Measurements from ENCODE around the gene DCUN1D2.

The DCUN1D2 gene

DNA sequence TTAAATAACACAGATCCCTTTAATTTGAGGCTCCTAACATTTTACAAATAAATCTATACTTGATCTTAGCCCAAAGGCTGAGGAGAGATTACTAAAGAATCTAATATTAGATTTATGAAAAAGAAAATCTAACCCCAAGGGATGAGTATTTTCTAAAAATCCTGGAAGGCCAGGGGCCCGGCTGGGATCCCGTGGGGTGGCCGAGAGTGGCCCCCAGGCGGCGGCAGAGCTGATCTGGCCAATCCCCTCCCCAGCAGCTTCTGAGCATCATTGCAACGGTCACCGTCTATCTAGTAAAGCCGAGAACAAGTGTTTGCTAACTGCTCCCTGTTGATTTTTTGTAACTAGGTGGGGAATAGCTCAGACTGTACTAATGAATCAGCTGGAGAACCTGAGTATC, 74.7 kb downstream of the DCUN1D2 start:
- no peaks in the 10 kb centered on the region for H3K36me3 ChIP-seq (ENCODE audit: insufficient read depth, low read depth, low read length)
- H3K9ac ChIP-seq (ENCODE audit: low read depth, low read length), result no peak overlapping the region
- no peak overlapping the region for H3K4me3 ChIP-seq (ENCODE audit: low read length)
- H3K9me3 ChIP-seq (ENCODE audit: insufficient read depth, low read depth, low read length), result no peaks in the 10 kb centered on the region
- no peaks in the 10 kb centered on the region for H3K4me1 ChIP-seq (ENCODE audit: insufficient read depth, low read length)
- no peak overlapping the region for H3K27ac ChIP-seq (ENCODE audit: low read length)
- H3K27me3 ChIP-seq (ENCODE audit: insufficient read depth, low read length), result no peaks in the 10 kb centered on the region; the same call in 1 of the 2 replicates

DNA sequence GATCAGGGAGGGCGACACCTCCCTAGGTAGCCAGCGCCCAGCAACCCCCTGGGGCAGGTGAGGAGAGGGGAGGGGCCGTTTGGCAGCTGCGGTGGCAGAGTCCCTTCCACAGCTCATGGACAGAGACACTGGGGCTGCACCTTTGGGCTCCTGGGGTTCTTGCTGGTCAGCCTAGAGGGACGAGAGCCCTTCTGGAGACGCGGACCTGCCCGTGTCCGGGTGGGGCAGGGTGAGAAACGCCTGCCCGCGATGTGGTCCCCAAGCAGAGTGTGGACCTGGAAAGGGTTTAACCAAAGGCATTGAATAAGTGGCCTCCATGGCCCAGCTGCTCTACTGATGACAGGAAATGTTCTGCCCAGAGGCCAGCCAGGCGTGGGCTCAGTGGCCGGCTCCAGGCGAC, 75.5 kb downstream of the DCUN1D2 start:
- no peaks in the 10 kb centered on the region for H3K9me3 ChIP-seq (ENCODE audit: insufficient read depth, low read depth, low read length)

DNA sequence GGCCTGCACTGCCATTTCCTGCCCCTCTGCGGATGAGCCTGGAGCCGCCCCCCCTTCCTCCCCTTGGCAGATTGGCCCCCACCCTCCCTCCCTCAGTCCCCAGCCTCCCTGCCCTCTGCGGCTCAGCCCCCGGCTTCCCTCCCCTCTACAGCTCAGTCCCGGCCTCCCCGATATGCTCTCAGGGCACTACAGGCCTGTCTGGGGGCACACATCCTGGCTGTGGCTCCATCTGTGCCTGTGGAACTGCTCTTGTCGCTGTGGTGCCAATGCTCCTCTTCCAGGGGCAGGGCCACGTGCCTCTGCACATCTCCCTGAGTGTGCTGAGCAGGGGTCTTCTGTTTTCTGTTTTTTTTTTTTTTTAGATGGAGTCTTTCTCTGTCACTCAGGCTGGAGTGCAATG, 76.2 kb downstream of the DCUN1D2 start:
- no peak overlapping the region for H3K4me3 ChIP-seq (ENCODE audit: low read length)
- H3K27ac ChIP-seq (ENCODE audit: low read length), result no peak overlapping the region
- no peaks in the 10 kb centered on the region; the same call in 1 of the 2 replicates for H3K27me3 ChIP-seq (ENCODE audit: insufficient read depth, low read length)
- H3K36me3 ChIP-seq (ENCODE audit: insufficient read depth, low read depth, low read length), result no peaks in the 10 kb centered on the region
- H3K4me1 ChIP-seq (ENCODE audit: insufficient read depth, low read length), result no peaks in the 10 kb centered on the region
- H3K9ac ChIP-seq (ENCODE audit: low read depth, low read length), result no peak overlapping the region
- H3K9me3 ChIP-seq (ENCODE audit: insufficient read depth, low read depth, low read length), result no peaks in the 10 kb centered on the region

More for the DNA sequence above, 75.5 kb downstream of the DCUN1D2 start:
- Histone ChIP-seq H3K9ac (ENCODE audit: low read depth, low read length) (no peak overlapping the region), H3K4me1 (ENCODE audit: insufficient read depth, low read length) (no peaks in the 10 kb centered on the region), H3K36me3 (ENCODE audit: insufficient read depth, low read depth, low read length) (no peaks in the 10 kb centered on the region), H3K27ac (ENCODE audit: low read length) (no peak overlapping the region), H3K4me3 (ENCODE audit: low read length) (no peak overlapping the region), H3K27me3 (ENCODE audit: insufficient read depth, low read length) (no peaks in the 10 kb centered on the region; the same call in 1 of the 2 replicates)

DNA sequence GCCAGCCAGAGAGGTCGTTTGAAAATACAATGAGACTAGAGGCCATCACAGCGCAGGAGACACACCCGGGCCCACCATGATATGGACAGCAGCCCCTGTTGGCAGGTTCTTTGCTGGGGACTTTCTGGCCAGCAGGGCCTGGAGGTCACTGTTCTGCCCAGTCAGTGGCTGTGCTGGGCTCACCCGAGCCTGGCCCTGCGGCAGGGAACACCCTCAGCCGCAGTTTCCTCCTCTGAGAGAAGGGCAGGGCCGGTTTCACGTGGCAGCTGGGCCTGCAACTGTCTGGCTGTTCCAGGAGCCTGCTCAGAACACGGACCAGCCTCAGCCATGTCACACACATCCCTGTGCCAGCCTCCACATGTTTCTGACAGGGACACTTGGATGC, 76.6 kb downstream of the DCUN1D2 start:
- H3K4me1 ChIP-seq (ENCODE audit: insufficient read depth, low read length), result no peaks in the 10 kb centered on the region

DNA sequence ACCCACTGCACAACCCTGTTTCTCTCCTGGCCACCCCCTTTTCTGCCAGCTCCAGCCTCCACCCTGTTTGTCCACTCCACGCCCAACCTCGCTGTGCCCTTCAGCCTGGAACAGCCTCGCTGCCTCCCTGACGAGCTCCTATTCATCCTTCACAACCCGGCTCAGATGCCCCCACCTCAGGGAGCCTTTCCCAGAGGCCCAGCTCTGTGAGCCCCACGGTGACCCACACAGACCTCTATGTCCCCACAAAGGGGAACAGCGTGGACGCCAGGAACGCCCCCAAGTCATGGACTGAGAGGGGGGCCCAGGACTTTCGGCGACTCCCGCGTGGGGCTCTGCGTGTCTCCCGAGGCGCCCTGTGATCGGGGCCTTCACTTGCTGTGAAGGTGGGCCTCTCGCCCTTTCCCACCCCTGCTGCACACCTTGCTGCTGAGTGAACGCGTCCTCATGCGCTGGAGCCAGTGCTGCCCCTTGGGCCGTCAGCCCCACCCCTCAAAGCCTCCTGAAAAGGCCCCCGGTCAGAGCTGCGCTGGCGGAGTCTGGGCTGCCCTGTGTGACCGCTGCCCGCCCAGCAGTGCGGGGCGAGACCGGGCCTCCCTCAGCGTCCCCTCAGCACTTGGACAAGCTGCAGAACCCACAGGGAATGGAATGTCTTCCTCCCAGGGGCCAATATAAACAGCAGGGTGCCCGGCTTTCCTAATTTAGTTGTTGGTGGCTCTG, 77.2 kb downstream of the DCUN1D2 start:
- Histone ChIP-seq H3K4me1 (ENCODE audit: insufficient read depth, low read length) (no peaks in the 10 kb centered on the region), H3K4me3 (ENCODE audit: low read length) (no peak overlapping the region), H3K9me3 (ENCODE audit: insufficient read depth, low read depth, low read length) (no peaks in the 10 kb centered on the region), H3K27me3 (ENCODE audit: insufficient read depth, low read length) (no peaks in the 10 kb centered on the region), H3K36me3 (ENCODE audit: insufficient read depth, low read depth, low read length) (no peaks in the 10 kb centered on the region), H3K27ac (ENCODE audit: low read length) (no peak overlapping the region), H3K9ac (ENCODE audit: low read depth, low read length) (no peak overlapping the region)

More for the DNA sequence above, 76.6 kb downstream of the DCUN1D2 start:
- Histone ChIP-seq H3K36me3 (ENCODE audit: insufficient read depth, low read depth, low read length) (no peaks in the 10 kb centered on the region), H3K9me3 (ENCODE audit: insufficient read depth, low read depth, low read length) (no peaks in the 10 kb centered on the region), H3K4me3 (ENCODE audit: low read length) (no peak overlapping the region), H3K27me3 (ENCODE audit: insufficient read depth, low read length) (no peaks in the 10 kb centered on the region; the same call in 1 of the 2 replicates), H3K27ac (ENCODE audit: low read length) (no peak overlapping the region), H3K9ac (ENCODE audit: low read depth, low read length) (no peak overlapping the region)

DNA sequence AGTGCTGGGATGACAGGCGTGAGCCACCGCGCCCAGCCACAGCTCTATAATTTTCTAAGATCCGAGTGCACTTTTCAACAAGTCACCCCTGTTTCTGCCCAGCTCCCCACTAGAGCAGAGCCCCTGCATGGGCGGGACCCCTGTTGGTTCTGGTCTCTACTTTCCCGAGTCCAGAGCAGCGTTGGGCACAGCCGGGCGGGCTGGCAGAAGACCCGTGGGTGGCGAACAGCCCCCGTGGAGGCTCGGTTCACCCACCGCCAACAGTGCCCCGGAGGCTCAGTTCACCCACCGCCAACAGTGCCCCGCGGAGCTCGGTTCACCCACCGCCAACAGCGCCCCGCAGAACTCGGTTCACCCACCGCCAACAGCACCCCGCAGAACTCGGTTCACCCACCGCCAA, 78.1 kb downstream of the DCUN1D2 start:
- Histone ChIP-seq H3K9me3 (ENCODE audit: insufficient read depth, low read depth, low read length) (no peaks in the 10 kb centered on the region), H3K36me3 (ENCODE audit: insufficient read depth, low read depth, low read length) (no peaks in the 10 kb centered on the region), H3K27ac (ENCODE audit: low read length) (no peak overlapping the region), H3K4me3 (ENCODE audit: low read length) (no peak overlapping the region), H3K27me3 (ENCODE audit: insufficient read depth, low read length) (no peaks in the 10 kb centered on the region), H3K9ac (ENCODE audit: low read depth, low read length) (no peak overlapping the region), H3K4me1 (ENCODE audit: insufficient read depth, low read length) (no peaks in the 10 kb centered on the region)

DNA sequence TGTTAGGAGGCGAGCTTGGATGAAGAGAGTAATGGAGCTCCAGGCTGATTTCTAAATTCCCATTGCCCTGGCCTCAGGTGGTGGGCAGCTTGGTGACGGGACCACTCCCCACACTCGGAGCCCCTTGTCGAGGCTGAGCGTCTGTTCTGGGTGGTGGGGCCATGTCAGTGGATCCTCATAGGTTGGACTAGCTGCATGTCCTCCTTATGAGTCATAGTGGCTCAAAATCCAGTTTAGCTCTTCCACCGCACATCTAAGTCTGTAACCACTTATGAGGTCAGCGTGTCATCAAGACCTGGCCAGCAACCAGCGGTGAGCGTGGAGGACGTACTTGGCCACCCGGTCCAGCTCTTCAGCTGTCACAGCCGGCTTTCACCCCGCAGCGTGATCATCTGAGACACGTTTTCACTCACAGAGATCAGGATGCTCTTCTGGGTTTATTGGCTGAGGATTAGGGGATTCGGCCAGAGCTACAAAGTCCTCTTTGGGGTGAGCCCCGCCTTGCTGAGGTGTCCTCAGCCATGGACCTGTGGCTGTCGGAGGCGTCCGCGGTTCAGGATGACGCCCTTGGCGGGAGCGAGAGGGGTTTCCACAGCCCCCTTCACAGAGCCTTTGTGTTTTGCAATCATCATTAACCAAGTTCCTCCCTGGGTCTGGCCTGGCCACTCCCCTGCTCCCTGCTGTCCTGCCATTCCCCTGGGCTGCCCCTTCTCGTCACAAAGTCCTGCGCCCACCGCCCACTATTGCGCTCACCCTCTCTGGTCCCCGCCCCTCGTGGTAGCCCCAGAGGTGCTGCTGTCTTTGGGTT, 79.1 kb downstream of the DCUN1D2 start:
- no peaks in the 10 kb centered on the region for H3K36me3 ChIP-seq (ENCODE audit: insufficient read depth, low read depth, low read length)
- no peak overlapping the region for H3K4me3 ChIP-seq (ENCODE audit: low read length)
- H3K27me3 ChIP-seq (ENCODE audit: insufficient read depth, low read length), result no peaks in the 10 kb centered on the region
- H3K27ac ChIP-seq (ENCODE audit: low read length), result no peak overlapping the region
- no peak overlapping the region for H3K9ac ChIP-seq (ENCODE audit: low read depth, low read length)
- no peaks in the 10 kb centered on the region for H3K4me1 ChIP-seq (ENCODE audit: insufficient read depth, low read length)
- no peaks in the 10 kb centered on the region for H3K9me3 ChIP-seq (ENCODE audit: insufficient read depth, low read depth, low read length)

DNA sequence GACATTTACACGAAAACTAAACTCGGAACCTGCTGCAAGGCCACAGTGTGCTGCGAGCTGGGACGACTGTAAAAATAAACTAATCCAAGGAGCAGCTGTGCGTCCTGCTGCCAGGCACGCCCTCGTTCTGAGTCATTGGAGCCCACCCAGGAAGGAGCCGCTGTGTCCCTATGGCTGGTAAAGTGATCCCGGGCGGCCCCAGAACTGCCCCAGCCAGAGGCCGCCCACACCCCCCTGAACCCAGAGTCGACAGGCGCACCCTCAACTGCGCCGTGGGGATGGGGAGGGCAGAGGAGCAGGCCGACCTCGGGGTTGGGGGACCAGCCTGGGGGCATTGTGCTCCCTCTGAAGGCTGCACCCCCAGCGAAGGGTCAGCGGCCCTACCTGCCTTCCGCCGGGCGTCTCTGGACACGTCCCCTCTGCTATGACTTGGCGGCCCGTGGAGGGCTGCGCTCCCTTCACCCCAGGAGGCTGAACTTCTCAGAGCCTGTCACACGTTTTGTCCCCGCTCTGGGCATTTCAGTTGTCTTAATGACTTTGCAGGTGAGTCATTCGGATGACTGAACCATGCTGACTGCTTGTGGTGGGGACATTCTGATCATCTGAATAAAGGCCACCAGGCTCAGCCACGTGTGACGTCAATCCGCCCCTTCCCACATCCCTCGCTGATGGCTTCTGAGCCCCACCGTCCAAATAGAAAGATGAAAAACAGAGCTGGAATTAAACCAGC, 79.9 kb downstream of the DCUN1D2 start:
- Histone ChIP-seq H3K4me1 (ENCODE audit: insufficient read depth, low read length) (no peaks in the 10 kb centered on the region), H3K9ac (ENCODE audit: low read depth, low read length) (no peak overlapping the region), H3K4me3 (ENCODE audit: low read length) (no peak overlapping the region), H3K9me3 (ENCODE audit: insufficient read depth, low read depth, low read length) (no peaks in the 10 kb centered on the region), H3K27ac (ENCODE audit: low read length) (no peak overlapping the region), H3K27me3 (ENCODE audit: insufficient read depth, low read length) (no peaks in the 10 kb centered on the region), H3K36me3 (ENCODE audit: insufficient read depth, low read depth, low read length) (no peaks in the 10 kb centered on the region)

DNA sequence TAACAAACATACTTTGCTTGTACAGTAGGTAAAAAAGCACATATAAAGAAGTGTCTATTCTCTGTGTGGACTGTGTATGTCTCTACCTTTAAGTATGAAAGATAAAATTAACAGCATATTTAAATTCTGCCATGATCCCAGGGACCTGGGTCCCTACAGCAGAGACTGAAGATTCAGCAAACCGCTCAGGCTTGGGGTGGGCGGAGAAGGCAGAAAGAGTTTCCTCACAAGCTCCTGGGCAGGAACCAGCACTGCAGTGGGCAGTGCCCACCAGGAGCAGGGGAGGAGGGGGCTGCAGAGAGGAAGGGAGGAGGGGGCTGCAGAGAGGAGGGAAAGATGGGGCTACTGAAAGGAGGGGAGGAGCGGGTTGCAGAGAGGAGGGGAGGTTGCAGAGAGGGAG, 81.9 kb downstream of the DCUN1D2 start:
- no peaks in the 10 kb centered on the region for H3K4me1 ChIP-seq (ENCODE audit: insufficient read depth, low read length)
- H3K9ac ChIP-seq (ENCODE audit: low read depth, low read length), result no peak overlapping the region
- no peaks in the 10 kb centered on the region for H3K36me3 ChIP-seq (ENCODE audit: insufficient read depth, low read depth, low read length)
- H3K4me3 ChIP-seq (ENCODE audit: low read length), result no peak overlapping the region
- H3K27me3 ChIP-seq (ENCODE audit: insufficient read depth, low read length), result no peaks in the 10 kb centered on the region
- H3K27ac ChIP-seq (ENCODE audit: low read length), result no peak overlapping the region
- no peaks in the 10 kb centered on the region for H3K9me3 ChIP-seq (ENCODE audit: insufficient read depth, low read depth, low read length)

DNA sequence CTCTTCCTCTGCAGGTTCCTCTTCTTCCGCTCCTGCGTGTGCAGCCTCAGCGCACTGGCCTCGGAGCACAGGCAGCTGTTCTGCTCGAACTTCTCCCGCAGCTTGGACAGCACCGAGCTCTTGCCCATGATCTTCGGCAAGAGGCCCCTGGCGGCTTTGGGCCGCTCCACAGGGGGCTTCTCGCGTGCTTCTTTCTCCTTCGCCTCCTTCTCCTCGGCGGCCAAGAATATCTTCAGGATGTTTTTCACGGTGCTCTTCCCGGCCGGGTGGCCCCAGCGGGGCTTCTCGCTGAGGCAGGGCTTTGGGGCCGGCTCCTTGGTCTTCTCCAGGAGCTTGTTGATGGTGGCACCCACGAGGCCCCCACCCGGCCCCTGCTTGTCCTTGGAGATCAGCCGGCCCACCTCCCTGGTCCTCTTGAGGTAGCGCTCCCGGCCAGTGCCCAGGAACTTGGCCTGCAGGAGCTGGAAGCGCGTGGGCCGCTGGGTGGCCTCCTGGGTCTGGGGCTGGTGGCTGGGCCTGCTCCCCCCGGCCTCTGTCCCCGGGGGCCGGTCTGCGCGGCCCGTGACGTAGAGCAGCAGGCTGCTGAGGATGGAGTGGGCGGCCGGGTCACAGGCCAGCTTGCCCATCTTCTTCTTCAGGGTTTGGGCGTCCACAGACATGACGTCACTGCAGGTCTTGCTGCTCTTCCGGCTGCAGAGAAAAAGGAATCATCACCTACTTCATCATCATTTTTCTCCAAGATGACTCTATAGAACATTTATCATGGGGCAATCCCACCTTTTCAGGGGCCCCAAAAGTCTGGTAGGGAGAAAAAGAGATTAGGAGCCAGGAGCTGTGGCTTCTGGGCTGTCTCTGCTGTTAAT, 82.7 kb downstream of the DCUN1D2 start:
- Histone ChIP-seq H3K36me3 (ENCODE audit: insufficient read depth, low read depth, low read length) (no peaks in the 10 kb centered on the region), H3K4me3 (ENCODE audit: low read length) (no peak overlapping the region), H3K9ac (ENCODE audit: low read depth, low read length) (no peak overlapping the region), H3K9me3 (ENCODE audit: insufficient read depth, low read depth, low read length) (no peaks in the 10 kb centered on the region), H3K4me1 (ENCODE audit: insufficient read depth, low read length) (no peaks in the 10 kb centered on the region), H3K27ac (ENCODE audit: low read length) (no peak overlapping the region), H3K27me3 (ENCODE audit: insufficient read depth, low read length) (no peaks in the 10 kb centered on the region)

DNA sequence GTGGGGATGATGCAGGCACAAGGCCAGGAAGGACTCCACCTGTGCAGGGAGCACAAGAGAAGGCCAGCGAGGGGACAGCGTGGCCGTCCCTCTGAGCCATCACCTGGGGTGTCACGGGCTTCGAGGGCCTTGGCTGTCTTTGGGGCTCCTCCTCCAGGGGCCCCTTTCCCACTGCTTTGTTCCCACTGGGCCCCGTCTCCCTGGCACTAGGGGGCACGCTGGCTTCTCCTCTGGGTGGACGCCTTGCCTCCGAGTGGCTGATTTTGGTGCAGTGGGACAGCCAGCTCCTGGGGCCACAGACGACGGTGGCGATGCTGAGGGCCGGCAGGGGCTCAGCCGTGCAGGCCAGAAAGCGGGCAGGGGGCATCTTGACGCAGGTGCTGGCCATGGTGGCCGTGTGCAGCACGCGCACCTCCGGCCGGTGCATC, 83.4 kb downstream of the DCUN1D2 start:
- Histone ChIP-seq H3K27ac (ENCODE audit: low read length) (no peak overlapping the region), H3K9ac (ENCODE audit: low read depth, low read length) (no peak overlapping the region), H3K4me3 (ENCODE audit: low read length) (no peak overlapping the region), H3K4me1 (ENCODE audit: insufficient read depth, low read length) (no peaks in the 10 kb centered on the region), H3K36me3 (ENCODE audit: insufficient read depth, low read depth, low read length) (no peaks in the 10 kb centered on the region), H3K27me3 (ENCODE audit: insufficient read depth, low read length) (no peaks in the 10 kb centered on the region), H3K9me3 (ENCODE audit: insufficient read depth, low read depth, low read length) (no peaks in the 10 kb centered on the region)
